Breast epithelium (tissue), 3 donors: ENCODE data around the gene ABLIM2.

Experiments
- CTCF ChIP-seq, 3 donors: fragments of 450-650 bp; IDR thresholded peaks; one replicate each; pipeline ENCODE4 v1.5.1; 2016 to 2017; ENCODE audit warnings: antibody characterized with exemption in 3 of 3, mild to moderate bottlenecking in 3 of 3, moderate library complexity in 3 of 3
- POLR2A ChIP-seq: fragments of 450-650 bp; IDR thresholded peaks from one replicate; pipeline ENCODE4 v1.6.1; 2016; ENCODE audit warnings: antibody characterized with exemption, mild to moderate bottlenecking, moderate library complexity
- POLR2AphosphoS5 ChIP-seq, 3 donors: sonication (generic); formaldehyde crosslinking; IDR thresholded peaks; one replicate each; pipeline ENCODE4 v1.6.1; 2017; ENCODE audit warnings: antibody characterized with exemption in 3 of 3

DNA sequence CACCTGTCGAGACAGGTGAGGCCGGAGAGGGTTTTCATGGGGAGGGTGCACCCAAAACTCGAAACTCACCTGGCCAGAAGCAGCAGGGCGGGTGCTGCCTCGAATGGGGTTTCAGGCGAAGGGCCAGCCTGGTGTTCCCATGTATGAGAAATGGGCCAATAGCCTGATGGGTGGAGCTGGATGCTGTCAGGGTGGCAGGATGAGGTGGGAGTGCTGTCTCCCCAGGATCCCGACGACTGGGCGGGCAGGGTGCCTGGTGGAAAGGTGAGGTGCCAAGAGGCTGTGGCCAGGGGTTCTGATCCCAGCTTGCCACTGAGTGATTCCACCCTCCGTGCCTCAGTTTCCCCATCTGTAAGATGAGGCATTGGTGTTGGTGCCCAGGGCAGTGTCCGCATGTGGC is 23.7 kb upstream of the ABLIM2 start:
- TF ChIP-seq CTCF (IDR thresholded peaks at IDR 0.05): no peak
- no peak for TF ChIP-seq POLR2A
- TF ChIP-seq POLR2AphosphoS5 (IDR thresholded peaks at IDR 0.05): no peak
